ENCODE data around the gene FBXO42. TPM values are rescaled to one million over a fixed set of nuclear protein-coding genes. Genes with fewer than 3 reads are reported as not detected.
"Not testable (repeated sequence)": the region's sequence is repeated elsewhere in the genome, so short reads cannot be mapped to it uniquely, and the experiment has no call there.

The FBXO42 gene
- polyA plus RNA-seq, 1 experiment = 15.1 TPM

DNA sequence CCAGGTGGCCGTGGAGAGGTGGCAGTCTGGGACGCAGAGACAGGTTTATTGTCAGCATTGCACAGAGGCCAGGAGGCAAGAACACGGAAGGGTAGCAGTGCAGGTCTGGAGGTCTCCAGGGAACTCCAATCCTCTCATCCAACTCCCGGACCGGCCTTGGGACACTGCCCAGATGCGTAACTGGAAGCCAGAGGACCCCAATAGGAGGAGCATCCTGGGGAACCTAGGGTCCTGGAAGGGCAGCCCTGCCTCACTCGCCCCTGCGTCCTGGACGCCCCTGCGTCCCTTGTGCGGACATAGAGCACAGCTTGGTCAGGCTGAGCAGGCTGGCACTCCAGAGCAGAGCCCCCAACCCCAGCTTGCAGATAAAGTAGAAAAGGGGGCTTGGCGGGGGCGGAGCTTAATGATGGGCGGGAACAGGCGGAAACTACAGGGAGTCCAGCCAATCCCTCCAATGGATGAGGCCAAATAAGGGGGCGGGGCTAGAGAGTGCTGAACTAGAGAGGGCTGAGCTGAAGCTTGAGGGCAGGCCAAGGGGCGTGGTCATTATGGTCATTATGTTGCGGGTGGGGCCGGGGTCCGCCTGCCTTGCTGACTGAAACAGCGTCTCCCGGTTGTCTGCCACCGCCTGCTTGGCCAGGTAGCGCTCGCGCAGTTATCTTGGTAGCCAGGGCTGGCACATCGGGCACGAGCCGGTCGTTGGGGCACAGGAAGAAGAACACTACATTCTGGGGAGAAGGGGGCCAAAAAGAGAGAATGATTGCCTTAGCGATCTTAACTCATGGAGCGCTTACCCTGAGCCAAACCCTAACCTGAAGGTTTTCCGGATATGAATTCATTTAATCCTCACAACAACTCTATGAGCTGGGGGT is 136.2 kb downstream of the FBXO42 start:
- Histone ChIP-seq H3K27ac (ENCODE audit: low read depth, low read length) (no peak overlapping the region), H3K9me3 (ENCODE audit: control insufficient read depth, insufficient read depth, low read length) (no peaks in the 10 kb centered on the region; the same call in 1 of the 2 replicates), H3K27me3 (ENCODE audit: control insufficient read depth, insufficient read depth, low read length) (peaks cover 8% of the 10 kb centered on the region), H3K4me3 (ENCODE audit: low read depth, low read length) (peak overlapping the region; percentile 63)
- no peak for DNase-seq (ENCODE audit: low read depth, low spot score)
- CTCF ChIA-PET = interaction anchor here (1.3 to 2.5 kb wide), 3 partner anchors 30 to 138 kb away, joined by 3 to 16 read pairs (median 6); no protein-coding TSS in a partner anchor
- POLR2A ChIA-PET = interaction anchor here (1.4 to 2.8 kb wide), 3 partner anchors 8 to 21 kb away, joined by 3 to 27 read pairs (median 4); partner anchors contain the start of gene CPLANE2
- TF ChIP-seq, protein P1, sequence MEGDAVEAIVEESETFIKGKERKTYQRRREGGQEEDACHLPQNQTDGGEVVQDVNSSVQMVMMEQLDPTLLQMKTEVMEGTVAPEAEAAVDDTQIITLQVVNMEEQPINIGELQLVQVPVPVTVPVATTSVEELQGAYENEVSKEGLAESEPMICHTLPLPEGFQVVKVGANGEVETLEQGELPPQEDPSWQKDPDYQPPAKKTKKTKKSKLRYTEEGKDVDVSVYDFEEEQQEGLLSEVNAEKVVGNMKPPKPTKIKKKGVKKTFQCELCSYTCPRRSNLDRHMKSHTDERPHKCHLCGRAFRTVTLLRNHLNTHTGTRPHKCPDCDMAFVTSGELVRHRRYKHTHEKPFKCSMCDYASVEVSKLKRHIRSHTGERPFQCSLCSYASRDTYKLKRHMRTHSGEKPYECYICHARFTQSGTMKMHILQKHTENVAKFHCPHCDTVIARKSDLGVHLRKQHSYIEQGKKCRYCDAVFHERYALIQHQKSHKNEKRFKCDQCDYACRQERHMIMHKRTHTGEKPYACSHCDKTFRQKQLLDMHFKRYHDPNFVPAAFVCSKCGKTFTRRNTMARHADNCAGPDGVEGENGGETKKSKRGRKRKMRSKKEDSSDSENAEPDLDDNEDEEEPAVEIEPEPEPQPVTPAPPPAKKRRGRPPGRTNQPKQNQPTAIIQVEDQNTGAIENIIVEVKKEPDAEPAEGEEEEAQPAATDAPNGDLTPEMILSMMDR (IDR thresholded peaks at IDR 0.05; ENCODE audit: low read depth, low read length) = no peak

DNA sequence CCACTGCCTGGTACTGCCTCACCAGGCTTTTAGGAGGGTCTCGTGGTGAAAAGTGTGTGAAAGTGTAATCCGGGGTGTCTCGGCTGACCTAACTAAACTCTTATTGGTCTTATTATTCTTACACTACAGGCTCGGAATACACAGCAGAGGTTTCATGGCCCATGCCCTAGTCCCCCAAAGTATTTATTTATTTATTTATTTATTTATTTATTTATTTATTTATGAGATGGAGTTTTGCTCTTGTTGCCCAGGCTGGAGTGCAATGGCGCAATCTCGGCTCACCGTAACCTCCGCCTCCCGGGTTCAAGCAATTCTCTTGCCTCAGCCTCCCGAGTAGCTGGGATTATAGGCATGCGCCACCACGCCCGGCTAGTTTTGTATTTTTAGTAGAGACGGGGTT is 137.0 kb downstream of the FBXO42 start:
- POLR2A ChIA-PET; DNase-seq (ENCODE audit: low read depth, low spot score); H3K27ac ChIP-seq (ENCODE audit: low read depth, low read length); H3K4me3 ChIP-seq (ENCODE audit: low read depth, low read length); H3K27me3 ChIP-seq (ENCODE audit: control insufficient read depth, insufficient read depth, low read length); H3K9me3 ChIP-seq (ENCODE audit: control insufficient read depth, insufficient read depth, low read length): not testable (repeated sequence)
- CTCF ChIA-PET = interaction anchor here (1.3 kb wide), 1 partner anchor 29 kb away, joined by 3 read pairs; no protein-coding TSS in a partner anchor

DNA sequence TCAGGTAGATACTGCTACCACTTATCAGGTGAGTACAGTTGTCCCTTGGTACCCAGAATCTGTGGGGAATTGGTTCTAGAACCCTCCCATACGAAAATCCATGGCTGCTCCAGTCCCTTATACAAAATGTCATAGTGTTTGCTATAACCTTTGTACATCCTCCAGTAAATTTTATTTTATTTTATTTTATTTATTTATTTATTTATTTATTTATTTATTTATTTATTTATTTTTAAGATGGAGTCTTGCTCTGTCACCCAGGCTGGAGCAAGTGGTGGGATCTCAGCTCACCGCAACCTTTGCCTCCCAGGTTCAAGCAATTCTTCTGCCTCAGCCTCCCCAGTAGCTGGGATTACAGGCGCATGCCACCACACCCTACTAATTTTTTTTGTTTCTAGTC is 138.7 kb downstream of the FBXO42 start:
- H3K27ac ChIP-seq (ENCODE audit: low read depth, low read length); CTCF ChIA-PET; H3K4me3 ChIP-seq (ENCODE audit: low read depth, low read length); DNase-seq (ENCODE audit: low read depth, low spot score); H3K9me3 ChIP-seq (ENCODE audit: control insufficient read depth, insufficient read depth, low read length); H3K27me3 ChIP-seq (ENCODE audit: control insufficient read depth, insufficient read depth, low read length); POLR2A ChIA-PET: not testable (repeated sequence)

DNA sequence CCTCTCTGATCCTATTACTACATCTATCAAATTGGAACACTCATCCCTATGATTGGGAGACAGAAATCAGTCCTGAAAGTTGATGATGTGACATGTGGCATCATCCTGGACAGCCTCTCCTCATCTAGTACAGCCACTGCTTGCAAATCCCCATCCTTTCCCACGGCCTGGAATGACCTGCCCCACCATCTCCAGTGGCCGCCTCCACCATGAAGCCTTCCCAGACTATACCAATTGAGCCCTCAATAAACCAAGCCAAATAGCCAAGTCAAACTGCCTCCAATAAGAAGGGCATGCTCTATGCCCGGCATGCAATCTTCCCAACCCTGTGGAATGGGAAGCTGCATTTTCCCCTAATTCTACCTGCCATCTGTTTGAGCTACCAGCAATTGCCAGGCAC is 139.3 kb downstream of the FBXO42 start:
- Histone ChIP-seq H3K9me3 (ENCODE audit: control insufficient read depth, insufficient read depth, low read length) (no peaks in the 10 kb centered on the region; the same call in 1 of the 2 replicates), H3K27me3 (ENCODE audit: control insufficient read depth, insufficient read depth, low read length) (peaks cover 5% of the 10 kb centered on the region), H3K27ac (ENCODE audit: low read depth, low read length) (no peak overlapping the region), H3K4me3 (ENCODE audit: low read depth, low read length) (no peak overlapping the region)
- DNase-seq (ENCODE audit: low read depth, low spot score) = no peak
- TF ChIP-seq, protein P1 (IDR thresholded peaks at IDR 0.05; ENCODE audit: low read depth, low read length) = no peak
- CTCF ChIA-PET = no interaction called here
- POLR2A ChIA-PET = no interaction called here

GRCh38 chr1:16212251-16212961 is 139.9 kb downstream of the FBXO42 start, which contains the start of gene ARHGEF19:
ARHGEF19 (minus strand) TSS chr1:16212652; CDS start chr1:16209054, 3,598 bp downstream.
- TF ChIP-seq, protein P1 (IDR thresholded peaks at IDR 0.05; ENCODE audit: low read depth, low read length) = no peak
- Histone ChIP-seq H3K27ac (ENCODE audit: low read depth, low read length) (no peak within 1 kb of the TSS), H3K9me3 (ENCODE audit: control insufficient read depth, insufficient read depth, low read length) (no peaks in the 10 kb centered on the region; the same call in 1 of the 2 replicates), H3K27me3 (ENCODE audit: control insufficient read depth, insufficient read depth, low read length) (peaks cover 5% of the 10 kb centered on the region), H3K4me3 (ENCODE audit: low read depth, low read length) (no peak within 1 kb of the TSS)
- DNase-seq (ENCODE audit: low read depth, low spot score) = no peak
- ChIA-PET CTCF (no interaction called here), POLR2A (no interaction called here)

All from AG04450 (cell line).